Left hindlimb (tissue), 1 donor: ENCODE data around the gene LAX1.

Experiments used
- DNase-seq: peaks from one replicate; pipeline ENCODE4 v3.0.0-alpha.2; 2018

Gene LAX1

GRCh38 chr1:203818399-203818798, 53.4 kb downstream of the LAX1 start:
- no peak for DNase-seq

GRCh38 chr1:203823306-203823705, 58.3 kb downstream of the LAX1 start:
- DNase-seq = no peak
